Mesenteric fat pad (tissue), 1 donor: ENCODE results near the gene CARHSP1. TPM values are rescaled to one million over a fixed set of nuclear protein-coding genes. Genes with fewer than 3 reads are reported as not detected.

ENCODE experiments used
- total RNA-seq: library from RNA; stranded (reverse); fragmentation: NEBNext Ultra II Directional; extraction: Animal tissue kit (Norgen Biotek cat#: 25700); gene quantifications from one replicate; pipeline ENCODE4 v1.2.1, GENCODE V29; 2021
- donor health status: DM: yes; HTN: yes; CAD: no.

Gene CARHSP1
- total RNA-seq, 1 donor from 2014 or later = 90.0 TPM

Other genes starting within 250 kb of the CARHSP1 start
- 31.5 TPM for gene METTL22, start 247.3 kb downstream of the CARHSP1 start, total RNA-seq
- 4.4 TPM for gene ABAT, start 194.4 kb downstream of the CARHSP1 start, total RNA-seq
- 7.7 TPM for gene TMEM186, start 71.4 kb downstream of the CARHSP1 start, total RNA-seq
- 51.8 TPM for gene PMM2, start 71.2 kb downstream of the CARHSP1 start, total RNA-seq
- gene LITAFD, start 13.3 kb upstream of the CARHSP1 start, total RNA-seq = not detected
- gene USP7, start 94.9 kb upstream of the CARHSP1 start, total RNA-seq = 95.5 TPM
- gene HAPSTR1, start 222.6 kb upstream of the CARHSP1 start, total RNA-seq = 57.7 TPM